K562 (cell line): ENCODE data around the gene ZNF609. TPM values are rescaled to one million over a fixed set of nuclear protein-coding genes. Genes with fewer than 3 reads are reported as not detected.
A peak's percentile ranks its signal among the peaks of the same experiment; 100 is the strongest.

Source experiments
- ARNT ChIP-seq, 2 experiments: fragments of 450-650 bp; IDR thresholded peaks; 2 replicates each; pipeline ENCODE4 v1.6.1; 2016; ENCODE audit warnings: mild to moderate bottlenecking in 1 of 2
- ATF7 ChIP-seq: fragments of 450-650 bp; IDR thresholded peaks from 2 replicates; pipeline ENCODE4 v1.7.1; 2014; ENCODE audit warnings: mild to moderate bottlenecking, moderate library complexity
- CBFA2T3 ChIP-seq: fragments of 450-650 bp; IDR thresholded peaks from 2 replicates; pipeline ENCODE4 v1.6.1; 2017
- CEBPB ChIP-seq: fragments of 450-650 bp; IDR thresholded peaks from 2 replicates; pipeline ENCODE4 v1.6.1; 2016; ENCODE audit warnings: missing genetic modification characterization, missing compliant biosample characterization
- FUS ChIP-seq: fragments of 200-400 bp; formaldehyde crosslinking; optimal IDR thresholded peaks from 2 replicates; pipeline ENCODE3; 2017; ENCODE audit warnings: low read depth, low read length
- HCFC1 ChIP-seq: IDR thresholded peaks from 2 replicates; pipeline ENCODE4 v1.6.1; 2012; ENCODE audit warnings: low read depth, low read length, improper control_type of control experiment
- PHB2 ChIP-seq: fragments of 450-650 bp; IDR thresholded peaks from 2 replicates; pipeline ENCODE4 v1.6.1; 2017; ENCODE audit warnings: low read depth
- POLR2AphosphoS2 ChIP-seq: IDR thresholded peaks from 2 replicates; pipeline ENCODE4 v1.6.1; 2012; ENCODE audit warnings: low read length, improper control_type of control experiment
- RB1 ChIP-seq: fragments of 450-650 bp; IDR thresholded peaks from 2 replicates; pipeline ENCODE4 v1.6.1; 2017; ENCODE audit warnings: low read depth, mild to moderate bottlenecking
- SOX6 ChIP-seq: fragments of 450-650 bp; IDR thresholded peaks from 2 replicates; pipeline ENCODE4 v1.6.1; 2014; ENCODE audit warnings: mild to moderate bottlenecking
- YY1 ChIP-seq, 3 experiments: IDR thresholded peaks; 2 replicates each; pipeline ENCODE4 v1.6.1; 2011; ENCODE audit warnings: low read length in 2 of 3, mild to moderate bottlenecking in 2 of 3, moderate library complexity in 2 of 3, borderline replicate concordance in 1 of 3, control low read depth in 1 of 3, low read depth in 1 of 3; ENCODE audit not compliant: insufficient read depth in 3 of 3, insufficient replicate concordance in 2 of 3, control insufficient read depth in 1 of 3, insufficient read length in 1 of 3; ENCODE audit errors: extremely low read depth in 1 of 3
- ZNF23 ChIP-seq: fragments of 250-450 bp; sonication (Bioruptor Pico); IDR thresholded peaks from 2 replicates; pipeline ENCODE4 v1.4.0; 2020; ENCODE audit warnings: mild to moderate bottlenecking
- ZNF253 ChIP-seq: fragments of 250-450 bp; sonication (Bioruptor Pico); conservative IDR thresholded peaks from 2 replicates; pipeline ENCODE4 v1.6.1; 2021; ENCODE audit warnings: mild to moderate bottlenecking
- ZNF431 ChIP-seq: sonication (generic); formaldehyde crosslinking; IDR thresholded peaks from 2 replicates; pipeline ENCODE4 v1.8.0; 2022; ENCODE audit warnings: mild to moderate bottlenecking, missing genetic modification reagents
- polyA plus RNA-seq, 8 experiments: library from polyadenylated mRNA; depleted of rRNA in 4 of 8; stranded (reverse) in 5 of 8; unstranded in 3 of 8; fragments of >200 nt; fragmentation: Nextera tagmentation in 2 of 8; fragmentation: Illumina TruSeq in 1 of 8; extraction: Ambion mirVana in 2 of 8; extraction: Trizol in 1 of 8; gene quantifications; 2 replicates each; pipeline versions ENCODE4 v1.2.1 to v1.2.3, GENCODE V29; 2011 to 2014; ENCODE audit warnings: inconsistent platforms in 1 of 8, missing spikeins in 1 of 8
- total RNA-seq, 7 experiments: library from RNA; depleted of rRNA in 6 of 7; stranded (reverse); fragments of >200 nt in 6 of 7; fragmentation: Illumina TruSeq in 2 of 7; extraction: Trizol in 2 of 7; gene quantifications; 2 replicates each; pipeline versions ENCODE4 v1.2.1 to v1.2.3, GENCODE V29; 2011 to 2021; ENCODE audit warnings: low replicate concordance in 1 of 7
- TF ChIP-seq, protein P1 (sequence below): fragments of 450-650 bp; IDR thresholded peaks from 2 replicates; pipeline ENCODE4 v1.7.1; 2018; ENCODE audit warnings: mild to moderate bottlenecking, low read depth; ENCODE audit not compliant: partially characterized antibody
- TF ChIP-seq, protein P2 (sequence below): fragments of 250-450 bp; sonication (Bioruptor Pico); IDR thresholded peaks from 2 replicates; pipeline ENCODE4 v1.5.0; 2021; ENCODE audit warnings: mild to moderate bottlenecking, moderate library complexity
- TF ChIP-seq, protein P3 (sequence below), 2 experiments: fragments of 450-650 bp; IDR thresholded peaks; 2 replicates each; pipeline ENCODE4 v1.6.1; 2018; ENCODE audit warnings: mild to moderate bottlenecking in 2 of 2, low read depth in 1 of 2; ENCODE audit not compliant: partially characterized antibody in 2 of 2

The ZNF609 gene
- total and polyA plus RNA-seq, 9 of the 15 experiments (the other 6 are each of a cell fraction or from before 2014, with no cell fraction given) = 3.0 to 38.7 (median 17.8) TPM

DNA sequence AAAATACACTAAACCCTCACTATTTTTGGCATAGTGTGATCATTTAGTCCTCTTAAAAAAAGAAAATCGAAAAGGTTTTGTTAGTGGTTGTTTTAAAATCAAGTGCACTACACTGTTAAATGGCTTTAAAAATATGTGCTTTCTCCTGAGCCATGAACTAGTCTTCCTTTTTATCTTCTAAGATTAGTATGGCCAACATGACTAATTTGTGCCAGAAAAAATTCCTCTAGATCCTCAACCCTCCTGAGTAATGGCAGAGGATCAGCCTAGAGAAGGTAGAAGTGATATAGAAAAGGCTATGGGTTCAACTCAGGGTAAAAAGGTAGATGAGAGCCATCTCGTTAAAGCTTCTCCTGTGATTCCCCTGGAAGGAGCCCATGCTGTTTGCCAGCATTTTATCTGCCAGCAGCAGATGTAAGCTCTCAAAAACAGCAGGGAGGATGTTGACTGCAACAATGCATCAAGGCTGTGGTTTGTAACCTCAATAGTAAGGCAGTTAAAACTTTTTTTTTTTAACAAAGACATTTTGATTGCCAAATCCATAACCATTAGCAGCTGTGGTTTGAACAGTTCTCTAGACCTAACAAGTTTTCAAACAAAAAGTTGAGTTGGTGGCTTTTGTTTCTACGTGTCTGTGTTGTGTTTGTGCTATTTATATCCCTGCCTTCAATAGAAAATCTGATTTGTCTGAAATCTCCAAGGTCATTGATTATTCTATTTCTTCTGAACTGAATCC, 30.2 kb upstream of the ZNF609 start (continued):
- TF ChIP-seq, protein P1, sequence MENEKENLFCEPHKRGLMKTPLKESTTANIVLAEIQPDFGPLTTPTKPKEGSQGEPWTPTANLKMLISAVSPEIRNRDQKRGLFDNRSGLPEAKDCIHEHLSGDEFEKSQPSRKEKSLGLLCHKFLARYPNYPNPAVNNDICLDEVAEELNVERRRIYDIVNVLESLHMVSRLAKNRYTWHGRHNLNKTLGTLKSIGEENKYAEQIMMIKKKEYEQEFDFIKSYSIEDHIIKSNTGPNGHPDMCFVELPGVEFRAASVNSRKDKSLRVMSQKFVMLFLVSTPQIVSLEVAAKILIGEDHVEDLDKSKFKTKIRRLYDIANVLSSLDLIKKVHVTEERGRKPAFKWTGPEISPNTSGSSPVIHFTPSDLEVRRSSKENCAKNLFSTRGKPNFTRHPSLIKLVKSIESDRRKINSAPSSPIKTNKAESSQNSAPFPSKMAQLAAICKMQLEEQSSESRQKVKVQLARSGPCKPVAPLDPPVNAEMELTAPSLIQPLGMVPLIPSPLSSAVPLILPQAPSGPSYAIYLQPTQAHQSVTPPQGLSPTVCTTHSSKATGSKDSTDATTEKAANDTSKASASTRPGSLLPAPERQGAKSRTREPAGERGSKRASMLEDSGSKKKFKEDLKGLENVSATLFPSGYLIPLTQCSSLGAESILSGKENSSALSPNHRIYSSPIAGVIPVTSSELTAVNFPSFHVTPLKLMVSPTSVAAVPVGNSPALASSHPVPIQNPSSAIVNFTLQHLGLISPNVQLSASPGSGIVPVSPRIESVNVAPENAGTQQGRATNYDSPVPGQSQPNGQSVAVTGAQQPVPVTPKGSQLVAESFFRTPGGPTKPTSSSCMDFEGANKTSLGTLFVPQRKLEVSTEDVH = no peak
- peak in 1 of 2 experiments; percentile 47; a peak in 1 of 4 replicates for TF ChIP-seq ARNT (IDR thresholded peaks at IDR 0.05)
- TF ChIP-seq ZNF23 (CRISPR knock-in tag) = no peak
- no peak for TF ChIP-seq POLR2AphosphoS2
- TF ChIP-seq RB1 = no peak
- TF ChIP-seq FUS = no peak
- peak; percentile 43; the same call in 1 of the 2 replicates for TF ChIP-seq CEBPB (tag)
- TF ChIP-seq PHB2 = no peak
- peak; percentile 99 for TF ChIP-seq SOX6
- TF ChIP-seq, protein P2, sequence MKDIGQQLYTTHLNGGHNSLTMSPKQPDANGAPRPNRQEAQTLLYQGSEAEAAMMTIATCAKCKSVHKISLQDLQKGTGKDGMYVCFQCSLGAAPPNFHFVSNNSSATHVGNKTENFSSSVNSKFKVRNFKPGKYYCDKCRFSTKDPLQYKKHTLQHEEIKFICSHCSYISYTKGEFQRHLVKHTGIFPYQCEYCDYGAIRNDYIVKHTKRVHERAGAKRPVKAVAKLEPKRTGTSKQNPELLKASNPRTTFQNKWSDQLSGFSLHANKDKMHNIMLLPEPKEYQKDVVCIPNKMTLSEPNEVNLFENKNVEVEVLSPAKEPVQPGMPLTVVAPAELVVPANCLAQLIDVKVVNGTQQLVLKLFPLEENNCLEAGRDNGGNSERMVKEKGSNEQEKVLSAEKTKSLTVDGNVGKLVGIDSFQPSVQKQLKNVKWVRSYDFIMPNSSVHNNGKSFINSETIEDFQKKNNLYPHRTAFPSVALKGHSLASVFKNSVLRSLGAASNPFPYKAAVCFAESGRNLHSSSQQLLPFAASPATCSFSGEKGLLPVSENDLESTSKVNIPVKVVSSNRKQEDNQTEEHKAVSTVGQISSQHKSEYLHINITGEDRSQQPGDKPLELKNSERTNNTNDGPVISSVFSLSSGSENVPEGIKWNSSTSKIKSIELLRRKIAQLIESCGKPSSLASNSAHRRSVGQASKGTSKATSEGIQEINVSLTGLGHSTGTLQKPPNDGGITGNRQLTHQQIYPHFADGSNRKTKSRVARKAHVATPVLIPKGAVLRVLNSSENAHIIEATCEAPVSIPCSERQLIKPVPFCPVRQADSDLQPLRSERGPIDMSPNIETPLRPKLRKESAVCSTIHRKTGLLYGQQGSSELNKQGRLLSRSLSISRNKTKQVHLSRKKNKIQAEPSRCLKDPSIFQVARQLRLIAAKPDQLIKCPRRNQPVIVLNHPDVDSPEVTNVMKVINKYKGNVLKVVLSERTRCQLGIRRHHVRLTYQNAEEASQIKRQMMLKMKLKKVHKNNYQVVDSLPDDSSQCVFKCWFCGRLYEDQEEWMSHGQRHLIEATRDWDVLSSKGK (CRISPR knock-in tag) = no peak
- no peak for TF ChIP-seq HCFC1
- TF ChIP-seq ATF7 = no peak
- TF ChIP-seq CBFA2T3 = peak; percentile 91
- TF ChIP-seq ZNF431 (CRISPR knock-in tag) = no peak
- TF ChIP-seq, protein P3, sequence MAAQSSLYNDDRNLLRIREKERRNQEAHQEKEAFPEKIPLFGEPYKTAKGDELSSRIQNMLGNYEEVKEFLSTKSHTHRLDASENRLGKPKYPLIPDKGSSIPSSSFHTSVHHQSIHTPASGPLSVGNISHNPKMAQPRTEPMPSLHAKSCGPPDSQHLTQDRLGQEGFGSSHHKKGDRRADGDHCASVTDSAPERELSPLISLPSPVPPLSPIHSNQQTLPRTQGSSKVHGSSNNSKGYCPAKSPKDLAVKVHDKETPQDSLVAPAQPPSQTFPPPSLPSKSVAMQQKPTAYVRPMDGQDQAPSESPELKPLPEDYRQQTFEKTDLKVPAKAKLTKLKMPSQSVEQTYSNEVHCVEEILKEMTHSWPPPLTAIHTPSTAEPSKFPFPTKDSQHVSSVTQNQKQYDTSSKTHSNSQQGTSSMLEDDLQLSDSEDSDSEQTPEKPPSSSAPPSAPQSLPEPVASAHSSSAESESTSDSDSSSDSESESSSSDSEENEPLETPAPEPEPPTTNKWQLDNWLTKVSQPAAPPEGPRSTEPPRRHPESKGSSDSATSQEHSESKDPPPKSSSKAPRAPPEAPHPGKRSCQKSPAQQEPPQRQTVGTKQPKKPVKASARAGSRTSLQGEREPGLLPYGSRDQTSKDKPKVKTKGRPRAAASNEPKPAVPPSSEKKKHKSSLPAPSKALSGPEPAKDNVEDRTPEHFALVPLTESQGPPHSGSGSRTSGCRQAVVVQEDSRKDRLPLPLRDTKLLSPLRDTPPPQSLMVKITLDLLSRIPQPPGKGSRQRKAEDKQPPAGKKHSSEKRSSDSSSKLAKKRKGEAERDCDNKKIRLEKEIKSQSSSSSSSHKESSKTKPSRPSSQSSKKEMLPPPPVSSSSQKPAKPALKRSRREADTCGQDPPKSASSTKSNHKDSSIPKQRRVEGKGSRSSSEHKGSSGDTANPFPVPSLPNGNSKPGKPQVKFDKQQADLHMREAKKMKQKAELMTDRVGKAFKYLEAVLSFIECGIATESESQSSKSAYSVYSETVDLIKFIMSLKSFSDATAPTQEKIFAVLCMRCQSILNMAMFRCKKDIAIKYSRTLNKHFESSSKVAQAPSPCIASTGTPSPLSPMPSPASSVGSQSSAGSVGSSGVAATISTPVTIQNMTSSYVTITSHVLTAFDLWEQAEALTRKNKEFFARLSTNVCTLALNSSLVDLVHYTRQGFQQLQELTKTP (IDR thresholded peaks at IDR 0.05; ENCODE audit: low read depth in 1 of 2, partially characterized antibody in 2 of 2) = peak in 1 of 2 experiments; percentile 18
- peak in 1 of 3 experiments; percentile 38 for TF ChIP-seq YY1 (IDR thresholded peaks at IDR 0.05; ENCODE audit: borderline replicate concordance in 1 of 3, control insufficient read depth in 1 of 3, extremely low read depth in 1 of 3, insufficient read depth in 3 of 3, insufficient read length in 1 of 3, insufficient replicate concordance in 2 of 3, low read depth in 1 of 3, low read length in 2 of 3)
- TF ChIP-seq ZNF253 (CRISPR knock-in tag) = no peak
